DMS 273 (cell line): ENCODE data around the gene STARD13.

ENCODE experiments used
- DNase-seq: peaks from one replicate; lab custom pipeline; 2025; ENCODE audit not compliant: unreplicated experiment; lab: John Stamatoyannopoulos, UW

Gene STARD13

DNA sequence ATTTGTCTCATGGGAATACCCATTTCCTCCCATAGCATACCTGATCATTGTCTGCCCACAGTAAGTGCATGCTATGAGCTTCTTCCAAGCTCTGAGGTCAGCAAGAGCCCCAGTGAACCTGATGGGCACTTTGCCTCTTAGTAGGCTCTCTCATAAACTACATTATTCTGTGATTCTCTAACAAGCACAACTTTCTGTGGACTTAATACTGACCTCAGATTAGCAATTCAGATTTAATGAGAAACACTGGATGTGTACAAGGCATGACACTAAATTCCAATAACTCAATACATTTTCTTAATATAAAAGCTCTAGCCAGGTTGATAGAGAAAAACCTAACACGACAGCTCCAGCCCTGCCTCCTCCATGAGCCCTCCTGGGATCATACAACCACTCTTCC lies 23.3 kb upstream of the STARD13 start:
- no peak for DNase-seq

DNA sequence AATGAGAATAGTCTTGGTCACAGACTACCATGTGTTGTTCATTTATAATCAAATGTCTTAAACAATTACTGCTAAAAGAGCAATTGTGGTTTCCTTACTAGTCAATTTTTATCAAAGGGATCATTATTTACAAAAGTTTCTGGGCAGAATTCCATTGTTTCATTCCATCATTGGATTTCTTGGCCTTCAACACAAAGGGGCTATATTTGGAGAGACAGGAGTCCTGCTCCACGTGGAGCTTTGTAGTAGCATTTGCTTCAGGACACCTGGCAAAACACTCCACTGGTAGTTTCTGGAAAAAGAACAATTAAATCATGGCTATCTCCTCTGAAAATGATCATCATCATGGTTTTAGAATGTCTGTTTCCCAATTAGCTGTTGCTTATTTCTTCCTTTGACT lies 22.3 kb upstream of the STARD13 start:
- DNase-seq = no peak

DNA sequence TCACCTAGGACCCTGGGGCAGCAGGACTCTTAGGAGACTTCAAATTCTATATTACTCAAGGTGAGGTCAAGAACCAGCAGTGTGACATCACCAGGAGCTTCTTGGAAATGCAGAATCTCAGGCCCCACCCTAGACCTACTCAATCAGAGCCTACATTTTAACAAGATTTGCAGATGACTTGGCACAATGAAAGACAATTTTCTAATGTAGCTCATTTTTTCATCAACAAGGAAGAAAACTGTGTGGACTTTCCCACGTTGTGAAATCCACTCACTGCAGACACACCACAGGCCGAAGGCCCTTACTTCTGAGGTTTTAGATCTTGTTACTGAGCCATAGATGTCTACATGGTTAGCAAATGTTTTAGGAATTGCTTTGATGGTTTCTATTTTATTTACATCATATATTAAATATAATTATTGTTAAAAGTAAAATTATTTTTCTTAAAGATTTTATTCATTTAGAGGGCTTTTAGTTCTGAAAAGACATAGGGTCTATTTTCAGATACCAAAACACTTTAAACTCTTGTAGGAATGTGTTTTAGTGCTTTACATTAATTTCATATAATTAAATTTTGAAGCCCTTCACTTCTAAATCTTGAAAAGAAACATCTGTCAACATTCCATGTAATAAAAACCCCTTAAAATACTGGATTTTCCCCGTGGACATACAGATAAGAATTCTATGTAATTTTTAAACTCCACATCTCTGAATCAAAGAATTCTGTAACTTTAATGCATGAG lies 18.5 kb upstream of the STARD13 start:
- no peak for DNase-seq

GRCh38 chr13:33299626-33300025 lies 14.1 kb upstream of the STARD13 start:
- no peak for DNase-seq

DNA sequence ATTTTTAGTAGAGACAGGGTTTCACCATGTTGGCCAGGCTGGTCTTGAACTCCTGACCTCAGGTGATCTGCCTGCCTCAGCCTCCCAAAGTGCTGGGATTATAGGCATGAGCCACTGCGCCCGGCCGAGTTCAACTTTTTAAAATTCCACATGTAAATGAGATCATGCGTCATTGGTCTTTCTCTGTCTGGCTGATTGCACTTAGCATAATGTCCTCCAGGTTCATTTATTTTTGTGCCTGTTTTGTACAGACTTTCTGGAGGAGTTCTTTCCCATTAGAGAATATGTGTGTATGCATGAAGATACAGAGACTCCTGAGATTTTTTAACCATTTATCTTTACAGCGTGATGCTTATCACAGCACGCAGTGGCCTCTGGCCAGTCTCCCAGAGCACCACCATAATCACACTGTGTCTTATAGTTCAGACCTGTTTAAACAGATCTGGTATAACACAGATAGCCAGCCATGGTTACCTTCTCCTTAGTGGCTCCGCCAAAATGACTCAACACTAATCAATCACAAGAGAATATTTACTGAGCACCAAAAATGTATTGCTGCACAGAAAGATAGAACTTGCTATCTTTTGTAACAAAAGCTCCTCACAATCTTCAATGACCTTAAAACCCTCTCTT lies 11.4 kb upstream of the STARD13 start:
- DNase-seq = no peak

DNA sequence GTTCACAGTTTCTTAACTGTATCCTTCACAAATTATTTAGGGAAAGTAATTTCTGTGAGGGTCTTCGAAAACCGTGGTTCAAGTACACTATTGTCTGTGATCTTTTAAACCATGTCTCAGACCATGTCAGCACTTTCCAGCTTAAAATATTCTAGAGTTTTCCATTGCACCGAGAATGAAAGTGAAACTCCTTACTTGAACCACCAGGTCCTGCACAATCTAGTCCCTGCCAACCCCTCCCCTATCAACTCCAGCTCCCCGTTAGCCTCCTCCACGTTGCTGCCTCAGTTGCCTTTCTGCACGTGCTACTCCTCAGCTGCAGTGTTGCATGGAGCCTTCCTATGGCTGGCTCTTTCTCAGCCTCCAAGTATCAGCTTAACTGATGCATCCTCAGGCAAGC lies 7.2 kb upstream of the STARD13 start:
- no peak for DNase-seq

DNA sequence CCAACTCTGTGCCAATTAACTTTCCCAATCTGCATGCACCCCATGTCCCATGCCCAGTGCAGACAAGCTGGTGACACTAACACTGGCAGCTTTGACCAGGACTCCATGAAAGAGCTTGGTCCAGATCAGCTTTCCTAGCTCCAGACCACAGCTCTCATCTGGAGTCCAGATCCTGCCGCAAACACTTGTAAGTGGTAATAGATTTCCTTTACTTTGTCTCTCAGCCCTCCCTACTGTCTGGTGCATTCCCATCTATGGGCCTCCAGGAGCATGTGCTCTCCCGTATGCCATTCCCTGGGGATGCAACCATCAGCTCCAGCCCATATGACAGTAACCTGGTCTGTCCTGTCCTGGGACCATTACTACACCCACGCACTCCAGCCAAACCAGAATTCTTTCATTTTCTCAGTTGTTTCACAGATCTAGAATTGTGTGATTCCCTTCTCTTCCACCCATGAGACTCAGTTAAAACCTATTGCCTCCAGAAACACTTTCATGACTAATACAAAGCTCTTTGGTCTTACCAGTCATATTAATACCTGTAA lies 4.9 kb upstream of the STARD13 start:
- no peak for DNase-seq

GRCh38 chr13:33289966-33290365 lies 4.4 kb upstream of the STARD13 start:
- DNase-seq = no peak

- DNase-seq = no peak
These were observed 1.8 kb upstream of the STARD13 start for GRCh38 chr13:33287142-33287882.

GRCh38 chr13:33286128-33286527 lies 573 bp upstream of the STARD13 start:
- no peak for DNase-seq

DNA sequence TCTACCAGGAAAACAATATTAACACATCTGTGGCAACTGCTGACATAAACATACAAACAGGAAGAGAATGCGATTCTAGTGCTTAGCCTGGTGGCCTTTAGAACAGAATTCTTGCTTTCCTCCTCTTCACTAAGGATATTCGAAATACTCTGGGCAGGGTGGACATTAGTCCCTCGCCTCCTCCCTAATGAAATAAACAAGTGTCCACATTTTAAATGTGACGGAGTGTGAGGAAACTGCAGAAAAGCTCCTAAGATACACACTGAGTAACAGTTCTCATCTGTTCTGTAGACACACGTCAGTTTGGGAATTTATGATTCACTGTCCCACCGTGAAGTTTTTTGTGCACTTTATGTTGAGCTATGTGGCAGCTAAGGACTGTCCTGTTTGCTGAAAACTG lies 639 bp downstream of the STARD13 start:
- no peak for DNase-seq

DNA sequence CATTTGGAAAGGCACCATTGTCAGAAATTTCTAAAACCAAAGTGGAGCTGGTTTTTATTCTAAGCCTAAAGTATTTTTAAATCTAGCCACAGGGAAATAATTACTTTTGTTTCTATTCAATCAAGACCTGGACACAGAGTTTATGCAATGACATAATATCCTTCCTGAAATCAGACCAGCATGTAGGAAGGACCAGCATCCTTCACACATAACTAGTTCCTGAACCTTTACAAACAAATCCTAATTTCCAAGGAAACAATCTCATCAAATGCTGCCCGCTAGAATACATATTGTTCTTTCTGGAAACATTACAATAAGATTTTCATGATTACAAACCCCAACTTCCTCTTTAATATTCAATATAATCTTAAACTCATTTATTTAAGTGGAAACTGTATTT lies 1.5 kb downstream of the STARD13 start:
- DNase-seq = no peak

GRCh38 chr13:33283195-33283911 lies 2.2 kb downstream of the STARD13 start:
- DNase-seq = no peak

DNA sequence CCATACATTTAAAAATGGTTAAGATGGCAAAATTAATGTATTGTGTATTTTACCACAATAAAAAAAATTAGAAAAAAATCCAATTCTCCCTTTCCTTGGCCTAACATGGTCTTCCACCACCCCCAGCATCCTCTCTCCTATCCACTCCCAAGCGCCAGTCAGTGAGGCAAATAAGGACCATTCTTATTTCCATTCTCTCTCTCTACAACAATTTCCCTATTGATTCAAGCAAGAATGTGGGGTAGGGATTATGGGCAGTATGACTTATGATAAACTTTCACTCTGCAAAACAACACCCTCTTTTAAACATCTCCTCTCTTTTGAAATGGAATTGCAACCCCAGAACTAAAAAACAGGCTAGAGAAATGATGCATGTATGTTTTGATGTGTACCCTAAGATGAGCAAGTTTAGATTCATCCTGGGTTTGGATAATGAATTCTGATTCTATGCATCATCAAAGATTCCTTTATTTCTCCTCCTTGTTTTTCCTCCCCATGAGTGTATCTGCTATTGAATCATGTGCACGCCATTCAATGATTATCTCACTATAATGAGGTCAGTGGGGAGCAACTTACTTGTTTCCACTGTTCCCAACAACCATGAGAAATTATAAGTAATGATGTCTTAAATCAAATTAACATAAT lies 3.5 kb downstream of the STARD13 start:
- no peak for DNase-seq

GRCh38 chr13:33280923-33281322 lies 4.6 kb downstream of the STARD13 start:
- no peak for DNase-seq

DNA sequence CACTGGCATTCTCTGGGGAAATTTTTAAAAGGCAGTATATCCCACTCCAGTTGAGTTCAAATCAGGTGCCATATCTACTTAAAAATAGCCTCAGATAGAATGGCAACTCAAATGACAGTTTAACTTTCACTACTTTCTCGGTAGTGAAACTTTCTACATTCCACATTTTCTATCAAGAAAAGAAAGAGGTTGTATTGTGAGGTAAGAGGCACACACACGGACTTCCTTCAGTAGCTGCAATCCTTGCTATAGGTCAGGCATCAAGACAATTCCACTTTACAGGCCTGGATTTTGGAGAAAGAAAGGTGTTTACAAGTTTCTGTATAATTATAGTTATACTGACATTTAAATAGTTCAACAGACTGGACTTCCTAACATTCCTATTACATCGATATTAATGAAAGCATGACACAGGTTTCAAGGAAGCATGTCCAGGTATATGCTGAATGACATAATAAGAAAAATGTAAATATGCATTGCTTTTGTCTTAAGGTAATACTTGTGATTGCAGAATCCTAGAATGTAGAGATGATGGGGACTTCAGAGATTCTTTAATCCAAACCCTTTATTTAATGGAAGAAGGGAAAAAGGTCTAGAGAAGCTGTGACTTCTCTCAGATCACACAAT lies 5.2 kb downstream of the STARD13 start:
- no peak for DNase-seq

- no peak for DNase-seq
These were observed 5.9 kb downstream of the STARD13 start for GRCh38 chr13:33279414-33280278.

DNA sequence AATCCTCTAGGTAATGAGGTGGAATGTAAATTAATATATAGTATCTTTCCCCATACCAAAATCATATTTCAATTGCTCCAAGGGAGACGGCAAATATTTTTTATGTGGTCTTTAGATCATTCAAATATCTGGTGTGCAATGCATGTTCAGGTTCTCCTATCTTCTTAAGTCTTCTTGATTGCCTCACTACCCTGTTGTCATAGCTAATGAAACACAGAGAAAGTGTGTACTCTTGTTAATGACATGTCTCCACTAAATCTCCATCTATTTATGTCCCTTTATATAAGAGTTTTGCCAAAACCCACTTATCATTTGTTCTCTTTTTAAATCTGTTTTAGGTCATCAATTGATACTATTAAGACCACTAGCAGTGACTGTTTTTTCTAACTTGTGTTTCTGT lies 6.6 kb downstream of the STARD13 start:
- DNase-seq = no peak

- DNase-seq = no peak
These were observed 7.6 kb downstream of the STARD13 start for GRCh38 chr13:33277946-33278345.
